Upper lobe of left lung (tissue), 4 donors: ENCODE results near the gene BACE2.

Source experiments
- CTCF ChIP-seq, 6 experiments: fragments of 450-650 bp in 4 of 6; fragments of 200-600 bp in 2 of 6; sonication (generic) in 2 of 6; IDR thresholded peaks; one replicate each; pipeline ENCODE4 v1.5.1; 2016 to 2019; ENCODE audit warnings: antibody characterized with exemption in 6 of 6
- EP300 ChIP-seq, 4 donors: sonication (generic); formaldehyde crosslinking; IDR thresholded peaks; one replicate each; pipeline ENCODE4 v1.5.1; 2017; ENCODE audit warnings: antibody characterized with exemption in 4 of 4, control low read depth in 2 of 4

GRCh38 chr21:41235201-41235600, 67.2 kb downstream of the BACE2 start:
- TF ChIP-seq CTCF (IDR thresholded peaks at IDR 0.05) (no peak), EP300 (IDR thresholded peaks at IDR 0.05) (no peak)
